ENCODE data around the gene PCDHB4.
"Not testable (repeated sequence)": the region's sequence is repeated elsewhere in the genome, so short reads cannot be mapped to it uniquely, and the experiment has no call there.

- TF ChIP-seq ZNF121 (CRISPR knock-in tag; IDR thresholded peaks at IDR 0.05); KDM5B (CRISPR knock-in tag; IDR thresholded peaks at IDR 0.05; ENCODE audit: borderline replicate concordance); CAMTA2 (CRISPR knock-in tag; IDR thresholded peaks at IDR 0.05; ENCODE audit: borderline replicate concordance); JUN (CRISPR knock-in tag; IDR thresholded peaks at IDR 0.05); TAF15 (IDR thresholded peaks at IDR 0.05; ENCODE audit: low read depth, low read length, poor library complexity, severe bottlenecking): not testable (repeated sequence)
Measured at GRCh38 chr5:141151632-141152031, 30.0 kb downstream of the PCDHB4 start.
